H1 (cell line): ENCODE data around the gene UGT1A9. TPM values are rescaled to one million over a fixed set of nuclear protein-coding genes. Genes with fewer than 3 reads are reported as not detected.

Experiments
- ATF2 ChIP-seq: IDR thresholded peaks from 2 replicates; pipeline ENCODE4 v1.6.1; 2012; ENCODE audit warnings: low read length, inconsistent platforms
- CTCF ChIP-seq, 3 experiments: IDR thresholded peaks; 1 replicate in 2 of 3; 2 replicates in 1 of 3; pipeline versions ENCODE4 v1.5.1 to v1.6.1; 2011; ENCODE audit warnings: low read length in 3 of 3, mild to moderate bottlenecking in 3 of 3, inconsistent platforms in 2 of 3, low read depth in 1 of 3, moderate library complexity in 1 of 3; ENCODE audit not compliant: insufficient read depth in 1 of 3; ENCODE audit errors: control extremely low read depth in 1 of 3
- polyA plus RNA-seq, 7 experiments: library from polyadenylated mRNA; depleted of rRNA in 3 of 7; stranded (reverse) in 5 of 7; unstranded in 2 of 7; fragments of >200 nt in 5 of 7; fragments of 200-250 nt in 2 of 7; gene quantifications; 1 replicate in 5 of 7; 2 replicates in 1 of 7; 4 replicates in 1 of 7; pipeline versions ENCODE4 v1.2.1 to v1.2.3, GENCODE V29; 2011 to 2013; ENCODE audit warnings: missing spikeins in 2 of 7, mixed read lengths in 2 of 7
- total RNA-seq: library from RNA; stranded (reverse); fragmentation: NEBNext Ultra II Directional; extraction: Animal tissue kit (Norgen Biotek cat#: 25700); gene quantifications from 2 replicates; pipeline ENCODE4 v1.2.1, GENCODE V29; 2021
- TF ChIP-seq, protein P1 (sequence below): IDR thresholded peaks from 2 replicates; pipeline ENCODE4 v1.6.1; 2011; ENCODE audit warnings: low read depth, mild to moderate bottlenecking, low read length; ENCODE audit not compliant: insufficient read depth

The UGT1A9 gene
- total and polyA plus RNA-seq, 2 of the 8 experiments (the other 6 are each of a cell fraction or from before 2014, with no cell fraction given) = not detected

GRCh38 chr2:233791151-233791882 lies 119.6 kb downstream of the UGT1A9 start (continued):
- TF ChIP-seq ATF2 (no peak), CTCF (IDR thresholded peaks at IDR 0.05; ENCODE audit: control extremely low read depth in 1 of 3, insufficient read depth in 1 of 3, low read depth in 1 of 3, low read length in 3 of 3) (no peak)
- TF ChIP-seq, protein P1, sequence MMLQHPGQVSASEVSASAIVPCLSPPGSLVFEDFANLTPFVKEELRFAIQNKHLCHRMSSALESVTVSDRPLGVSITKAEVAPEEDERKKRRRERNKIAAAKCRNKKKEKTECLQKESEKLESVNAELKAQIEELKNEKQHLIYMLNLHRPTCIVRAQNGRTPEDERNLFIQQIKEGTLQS = no peak
